Parathyroid adenoma (tissue), 2 donors: Measurements from ENCODE around the gene PRICKLE1.

Experiments
- H2AFZ ChIP-seq: fragments of 300-600 bp; sonication (generic); one replicate; pipeline ENCODE4 v1.7.0; 2017; ENCODE audit warnings: antibody characterized with exemption, mild to moderate bottlenecking
- H3K27ac ChIP-seq: fragments of 300-600 bp; sonication (generic); one replicate; pipeline ENCODE4 v1.7.0; 2017
- H3K27me3 ChIP-seq: fragments of 300-600 bp; sonication (generic); one replicate; pipeline ENCODE4 v1.7.0; 2017; ENCODE audit warnings: low read length; ENCODE audit not compliant: control insufficient read depth, insufficient read depth
- H3K36me3 ChIP-seq: fragments of 300-600 bp; sonication (generic); one replicate; pipeline ENCODE4 v1.7.0; 2017; ENCODE audit warnings: low read length; ENCODE audit not compliant: control insufficient read depth, insufficient read depth
- H3K4me1 ChIP-seq: fragments of 300-600 bp; sonication (generic); one replicate; pipeline ENCODE4 v1.7.0; 2017; ENCODE audit warnings: control low read depth
- H3K4me2 ChIP-seq: fragments of 300-600 bp; sonication (generic); one replicate; pipeline ENCODE4 v1.7.0; 2017; ENCODE audit warnings: low read length
- H3K4me3 ChIP-seq: fragments of 300-600 bp; sonication (generic); one replicate; pipeline ENCODE4 v1.7.0; 2017; ENCODE audit warnings: low read depth, low read length
- H3K79me2 ChIP-seq: fragments of 300-600 bp; sonication (generic); one replicate; pipeline ENCODE4 v1.7.0; 2017; ENCODE audit warnings: control low read depth
- H3K9ac ChIP-seq: fragments of 300-600 bp; sonication (generic); one replicate; pipeline ENCODE4 v1.7.0; 2017; ENCODE audit warnings: mild to moderate bottlenecking
- H3K9me3 ChIP-seq: fragments of 300-600 bp; sonication (generic); one replicate; pipeline ENCODE4 v1.7.0; 2017; ENCODE audit warnings: low read length; ENCODE audit not compliant: control insufficient read depth
- CTCF ChIP-seq: fragments of 300-600 bp; sonication (generic); IDR thresholded peaks from one replicate; pipeline ENCODE4 v1.7.0; 2017; ENCODE audit warnings: antibody characterized with exemption, mild to moderate bottlenecking
- donor health status: primary hyperparathyroidism.

The PRICKLE1 gene

GRCh38 chr12:42615006-42615405, 25.5 kb upstream of the PRICKLE1 start:
- H3K4me3 ChIP-seq: no peak overlapping the region
- no peak overlapping the region for H2AFZ ChIP-seq
- no peak for TF ChIP-seq CTCF
- no peak overlapping the region for H3K4me2 ChIP-seq
- no peaks in the 10 kb centered on the region for H3K79me2 ChIP-seq
- no peaks in the 10 kb centered on the region for H3K36me3 ChIP-seq
- H3K27ac ChIP-seq: no peak overlapping the region
- H3K4me1 ChIP-seq: no peaks in the 10 kb centered on the region
- H3K9me3 ChIP-seq: no peaks in the 10 kb centered on the region
- H3K27me3 ChIP-seq: no peaks in the 10 kb centered on the region
- no peak overlapping the region for H3K9ac ChIP-seq

GRCh38 chr12:42612231-42612613, 22.7 kb upstream of the PRICKLE1 start:
- Histone ChIP-seq H3K4me2 (no peak overlapping the region), H3K36me3 (no peaks in the 10 kb centered on the region), H3K27me3 (no peaks in the 10 kb centered on the region), H3K27ac (no peak overlapping the region), H3K4me1 (no peaks in the 10 kb centered on the region), H3K79me2 (no peaks in the 10 kb centered on the region), H3K9me3 (no peaks in the 10 kb centered on the region), H2AFZ (no peak overlapping the region), H3K4me3 (no peak overlapping the region), H3K9ac (no peak overlapping the region)
- TF ChIP-seq CTCF: no peak

- Histone ChIP-seq H3K4me2 (no peak overlapping the region), H2AFZ (no peak overlapping the region), H3K4me3 (no peak overlapping the region), H3K9ac (no peak overlapping the region), H3K9me3 (no peaks in the 10 kb centered on the region), H3K27me3 (no peaks in the 10 kb centered on the region), H3K4me1 (no peaks in the 10 kb centered on the region), H3K27ac (no peak overlapping the region), H3K36me3 (no peaks in the 10 kb centered on the region), H3K79me2 (no peaks in the 10 kb centered on the region)
- no peak for TF ChIP-seq CTCF
Measured at GRCh38 chr12:42611571-42612230, 22.2 kb upstream of the PRICKLE1 start.

- no peaks in the 10 kb centered on the region for H3K79me2 ChIP-seq
- TF ChIP-seq CTCF: no peak
- no peaks in the 10 kb centered on the region for H3K27me3 ChIP-seq
- H3K4me3 ChIP-seq: no peak overlapping the region
- H3K4me1 ChIP-seq: no peaks in the 10 kb centered on the region
- no peak overlapping the region for H3K27ac ChIP-seq
- H3K36me3 ChIP-seq: no peaks in the 10 kb centered on the region
- H3K9me3 ChIP-seq: no peaks in the 10 kb centered on the region
- no peak overlapping the region for H3K9ac ChIP-seq
- no peak overlapping the region for H3K4me2 ChIP-seq
- H2AFZ ChIP-seq: no peak overlapping the region
Measured at GRCh38 chr12:42609605-42610004, 20.1 kb upstream of the PRICKLE1 start.

- no peak overlapping the region for H2AFZ ChIP-seq
- H3K9me3 ChIP-seq: no peaks in the 10 kb centered on the region
- no peaks in the 10 kb centered on the region for H3K27me3 ChIP-seq
- no peaks in the 10 kb centered on the region for H3K79me2 ChIP-seq
- no peaks in the 10 kb centered on the region for H3K4me1 ChIP-seq
- no peak overlapping the region for H3K4me3 ChIP-seq
- H3K36me3 ChIP-seq: no peaks in the 10 kb centered on the region
- no peak overlapping the region for H3K9ac ChIP-seq
- no peak overlapping the region for H3K4me2 ChIP-seq
- no peak for TF ChIP-seq CTCF
- no peak overlapping the region for H3K27ac ChIP-seq
Measured at GRCh38 chr12:42608196-42608825, 18.8 kb upstream of the PRICKLE1 start.
